B cell (primary cell): ENCODE results near the gene ACOX3. TPM values are rescaled to one million over a fixed set of nuclear protein-coding genes. Genes with fewer than 3 reads are reported as not detected.

Source experiments
- ATAC-seq: fragments of 200-7000 bp; cut with Tn5 transposase; one replicate; pipeline ENCODE4 v1.10.0; 2021; ENCODE audit warnings: low read depth, mild to moderate bottlenecking, moderate number of reproducible peaks, moderate library complexity
- CTCF ChIA-PET: fragments of 350-600 bp; sonication (Branson Sonifier 250); formaldehyde crosslinking; loops from one replicate; lab custom pipeline; 2021; ENCODE audit warnings: antibody characterized with exemption, inconsistent platforms; lab: Charles Lee
- POLR2A ChIA-PET: fragments of 350-600 bp; sonication (Branson Sonifier 250); formaldehyde crosslinking; loops from one replicate; lab custom pipeline; 2021; ENCODE audit warnings: antibody characterized with exemption; lab: Charles Lee
- DNase-seq: peaks from one replicate; pipeline ENCODE4 v3.0.0; 2013
- H2AFZ ChIP-seq: 2 replicates; pipeline ENCODE4 v1.6.1; 2012; ENCODE audit warnings: mild to moderate bottlenecking, low read depth, low read length; ENCODE audit not compliant: insufficient read depth, poor library complexity, severe bottlenecking
- H3K27ac ChIP-seq, 2 donors: 1 replicate in 1 of 2; 2 replicates in 1 of 2; pipeline ENCODE4 v1.5.1; 2012 to 2013; ENCODE audit warnings: low read length in 2 of 2, mild to moderate bottlenecking in 2 of 2, moderate library complexity in 1 of 2
- H3K27me3 ChIP-seq, 4 experiments: fragments of 200-600 bp in 1 of 4; sonication (generic) in 1 of 4; replicated peaks in 1 of 4; 1 replicate in 2 of 4; 2 replicates in 2 of 4; pipeline versions ENCODE4 v1.6.1 to v1.7.0; 2013 to 2016; ENCODE audit warnings: low read length in 3 of 4, mild to moderate bottlenecking in 2 of 4, mixed read lengths in 1 of 4, moderate library complexity in 1 of 4; ENCODE audit not compliant: insufficient read depth in 4 of 4, control insufficient read depth in 3 of 4; ENCODE audit errors: control extremely low read depth in 1 of 4
- H3K36me3 ChIP-seq, 2 experiments: replicated peaks in 1 of 2; 1 replicate in 1 of 2; 2 replicates in 1 of 2; pipeline versions ENCODE4 v1.6.1 to v1.7.1; 2013; ENCODE audit warnings: low read length in 1 of 2; ENCODE audit not compliant: insufficient read depth in 2 of 2, control insufficient read depth in 1 of 2; ENCODE audit errors: control extremely low read depth in 1 of 2, extremely low read depth in 1 of 2
- H3K4me1 ChIP-seq, 2 donors: fragments of 200-600 bp in 1 of 2; sonication (generic) in 1 of 2; 1 replicate in 1 of 2; 2 replicates in 1 of 2; pipeline versions ENCODE4 v1.5.1 to v1.6.1; 2013 to 2017; ENCODE audit warnings: low read length in 2 of 2; ENCODE audit not compliant: control insufficient read depth in 2 of 2, insufficient read depth in 2 of 2
- H3K4me2 ChIP-seq: replicated peaks from 2 replicates; pipeline ENCODE3; 2012; ENCODE audit warnings: mild to moderate bottlenecking, low read depth, low read length; ENCODE audit not compliant: poor library complexity, severe bottlenecking
- H3K4me3 ChIP-seq, 5 experiments: fragments of 200-600 bp in 1 of 5; sonication (generic) in 1 of 5; 1 replicate in 3 of 5; 2 replicates in 2 of 5; pipeline versions ENCODE4 v1.5.1 to v1.7.0; 2011 to 2016; ENCODE audit warnings: low read length in 4 of 5, mild to moderate bottlenecking in 4 of 5, low read depth in 2 of 5, control low read depth in 1 of 5, moderate library complexity in 1 of 5; ENCODE audit not compliant: insufficient read depth in 1 of 5; ENCODE audit errors: control extremely low read depth in 1 of 5, extremely low read depth in 1 of 5
- H3K79me2 ChIP-seq: fragments of 200-600 bp; sonication (generic); one replicate; pipeline ENCODE4 v1.6.0; 2016; ENCODE audit warnings: low read length; ENCODE audit not compliant: control insufficient read depth, insufficient read depth
- H3K9ac ChIP-seq: fragments of 200-600 bp; sonication (generic); 2 replicates; pipeline ENCODE4 v1.6.1; 2017; ENCODE audit warnings: mild to moderate bottlenecking, low read length, moderate library complexity
- H3K9me3 ChIP-seq, 3 donors: one replicate each; pipeline versions ENCODE4 v1.6.1 to v1.7.1; 2013; ENCODE audit warnings: low read length in 2 of 3; ENCODE audit not compliant: control insufficient read depth in 2 of 3, insufficient read depth in 1 of 3; ENCODE audit errors: control extremely low read depth in 1 of 3
- H4K20me1 ChIP-seq: 2 replicates; pipeline ENCODE4 v1.6.0; 2012; ENCODE audit warnings: mild to moderate bottlenecking, low read length; ENCODE audit not compliant: insufficient read depth, control insufficient read depth, poor library complexity, severe bottlenecking
- H3K27ac Mint-ChIP-seq: one replicate; pipeline ENCODE4 v1.8.0; 2021; ENCODE audit warnings: mixed read lengths
- H3K27me3 Mint-ChIP-seq: one replicate; pipeline ENCODE4 v1.8.0; 2021; ENCODE audit warnings: mixed read lengths
- H3K4me1 Mint-ChIP-seq: one replicate; pipeline ENCODE4 v1.8.0; 2021; ENCODE audit warnings: mixed read lengths
- H3K4me3 Mint-ChIP-seq: one replicate; pipeline ENCODE4 v1.8.0; 2021; ENCODE audit warnings: mixed read lengths
- H3K9me3 Mint-ChIP-seq: one replicate; pipeline ENCODE4 v1.8.0; 2022; ENCODE audit warnings: mixed read lengths; ENCODE audit not compliant: insufficient read depth
- CTCF ChIP-seq: fragments of 200-600 bp; IDR thresholded peaks from one replicate; pipeline ENCODE4 v1.8.0; 2022; ENCODE audit warnings: antibody characterized with exemption, mild to moderate bottlenecking
- EZH2 ChIP-seq: IDR thresholded peaks from 2 replicates; pipeline ENCODE4 v1.6.1; 2012; ENCODE audit warnings: borderline replicate concordance, low read depth, mild to moderate bottlenecking, moderate library complexity, low read length; ENCODE audit not compliant: insufficient read depth, poor library complexity, severe bottlenecking
- WGBS: methylation state at CpG from one replicate; pipeline ENCODE4 v1.1.5; 2013; ENCODE audit warnings: missing lambda C conversion rate; ENCODE audit not compliant: insufficient coverage; 5-methylcytosine and 5-hydroxymethylcytosine counted together
- intact Hi-C: fragments of 100-400 bp; cut with micrococcal nuclease; formaldehyde crosslinking; loops from one replicate; pipeline ENCODE4 v1.10.0; 2022
- polyA plus RNA-seq: library from polyadenylated mRNA; depleted of rRNA; stranded (reverse); fragments of >200 nt; gene quantifications from 2 replicates; pipeline ENCODE4 v1.2.3, GENCODE V29; 2012
- total RNA-seq, 2 donors: library from RNA; stranded (reverse); fragments of 120-200 nt in 1 of 2; gene quantifications; 1 replicate in 1 of 2; 2 replicates in 1 of 2; pipeline versions ENCODE4 v1.2.3 to v1.2.4, GENCODE V29; 2013 to 2022

The ACOX3 gene
- total and polyA plus RNA-seq, 2 donors (not counting 1 experiment from before 2014, with no cell fraction given), result 4.6 to 23.1 TPM

- Histone ChIP-seq H2AFZ (no peak overlapping the region), H3K4me2 (no peak overlapping the region), H4K20me1 (no peaks in the 10 kb centered on the region), H3K4me3 (no peak overlapping the region), H3K4me1 (no peaks in the 10 kb centered on the region), H3K27ac (no peak overlapping the region), H3K27me3 (no peaks in the 10 kb centered on the region), H3K9me3 (no peaks in the 10 kb centered on the region), H3K79me2 (no peaks in the 10 kb centered on the region), H3K9ac (no peak overlapping the region), H3K36me3 (peaks cover 0 to 4% of the 10 kb centered on the region in 2 experiments)
- ChIA-PET POLR2A (no interaction called here), CTCF (no interaction called here)
- ATAC-seq, result no peak
- Mint-ChIP-seq H3K27me3 (no peaks in the 10 kb centered on the region), H3K4me3 (no peak overlapping the region), H3K4me1 (no peaks in the 10 kb centered on the region), H3K9me3 (no peaks in the 10 kb centered on the region), H3K27ac (no peak overlapping the region)
- TF ChIP-seq EZH2 (no peak), CTCF (no peak)
- intact Hi-C loops, result no loop called here
- 91% methylated on average over 12 of the region's 17 CpGs for WGBS
- no peak for DNase-seq
Measured at GRCh38 chr4:8378101-8378724, 62.3 kb downstream of the ACOX3 start.
